Skeletal muscle satellite cell (primary cell): Measurements from ENCODE around the gene VPS41.

Experiments used
- H3K27me3 ChIP-seq: 2 replicates; pipeline ENCODE4 v1.7.0; 2013; ENCODE audit warnings: low read length; ENCODE audit not compliant: control insufficient read depth, insufficient read depth
- H3K36me3 ChIP-seq: 2 replicates; pipeline ENCODE4 v1.7.0; 2013; ENCODE audit warnings: mild to moderate bottlenecking, control low read depth, low read length; ENCODE audit not compliant: insufficient read depth
- H3K4me1 ChIP-seq: 2 replicates; pipeline ENCODE4 v1.7.0; 2013; ENCODE audit warnings: low read length; ENCODE audit not compliant: control insufficient read depth, insufficient read depth
- H3K4me2 ChIP-seq: 2 replicates; pipeline ENCODE4 v1.7.0; 2013; ENCODE audit warnings: mild to moderate bottlenecking, low read length
- H3K4me3 ChIP-seq: 2 replicates; pipeline ENCODE4 v1.7.0; 2013; ENCODE audit warnings: low read length
- H3K9ac ChIP-seq: 2 replicates; pipeline ENCODE4 v1.7.0; 2013; ENCODE audit warnings: mild to moderate bottlenecking, low read depth, low read length, moderate library complexity
- H3K9me3 ChIP-seq: replicated peaks from 2 replicates; pipeline ENCODE4 v1.7.0; 2013; ENCODE audit warnings: mild to moderate bottlenecking, control low read depth, low read length

Gene VPS41

GRCh38 chr7:38830826-38831225 is 78.2 kb downstream of the VPS41 start:
- H3K9me3 ChIP-seq = no peaks in the 10 kb centered on the region
- H3K4me2 ChIP-seq = no peak overlapping the region
- H3K27me3 ChIP-seq = no peaks in the 10 kb centered on the region
- H3K4me1 ChIP-seq = no peaks in the 10 kb centered on the region
- H3K36me3 ChIP-seq = no peaks in the 10 kb centered on the region
- H3K9ac ChIP-seq = no peak overlapping the region
- H3K4me3 ChIP-seq = no peak overlapping the region

GRCh38 chr7:38829488-38830165 is 79.4 kb downstream of the VPS41 start:
- no peak overlapping the region for H3K4me3 ChIP-seq
- no peak overlapping the region for H3K9ac ChIP-seq
- no peak overlapping the region for H3K4me2 ChIP-seq
- no peaks in the 10 kb centered on the region for H3K36me3 ChIP-seq
- no peaks in the 10 kb centered on the region for H3K9me3 ChIP-seq
- no peaks in the 10 kb centered on the region for H3K27me3 ChIP-seq
- no peaks in the 10 kb centered on the region for H3K4me1 ChIP-seq

- Histone ChIP-seq H3K4me1 (no peaks in the 10 kb centered on the region), H3K4me2 (no peak overlapping the region), H3K36me3 (no peaks in the 10 kb centered on the region)
Measured at GRCh38 chr7:38828026-38828425, 81.0 kb downstream of the VPS41 start.

GRCh38 chr7:38825721-38826440 is 83.1 kb downstream of the VPS41 start:
- Histone ChIP-seq H3K4me3 (no peak overlapping the region), H3K9ac (no peak overlapping the region), H3K27me3 (no peaks in the 10 kb centered on the region)

More at GRCh38 chr7:38828026-38828425, 81.0 kb downstream of the VPS41 start:
- H3K4me3 ChIP-seq = no peak overlapping the region
- no peak overlapping the region for H3K9ac ChIP-seq
- H3K27me3 ChIP-seq = no peaks in the 10 kb centered on the region
- no peaks in the 10 kb centered on the region for H3K9me3 ChIP-seq

GRCh38 chr7:38824948-38825347 is 84.0 kb downstream of the VPS41 start:
- Histone ChIP-seq H3K4me1 (no peaks in the 10 kb centered on the region), H3K9me3 (no peaks in the 10 kb centered on the region), H3K9ac (no peak overlapping the region), H3K27me3 (no peaks in the 10 kb centered on the region), H3K36me3 (no peaks in the 10 kb centered on the region), H3K4me2 (no peak overlapping the region), H3K4me3 (no peak overlapping the region)

More at GRCh38 chr7:38825721-38826440, 83.1 kb downstream of the VPS41 start:
- H3K36me3 ChIP-seq = no peaks in the 10 kb centered on the region
- H3K4me2 ChIP-seq = no peak overlapping the region
- H3K9me3 ChIP-seq = no peaks in the 10 kb centered on the region
- no peaks in the 10 kb centered on the region for H3K4me1 ChIP-seq

- Histone ChIP-seq H3K36me3 (no peaks in the 10 kb centered on the region), H3K27me3 (no peaks in the 10 kb centered on the region), H3K9ac (no peak overlapping the region), H3K4me2 (no peak overlapping the region), H3K4me1 (no peaks in the 10 kb centered on the region), H3K4me3 (no peak overlapping the region), H3K9me3 (no peaks in the 10 kb centered on the region)
Measured at GRCh38 chr7:38822549-38822948, 86.4 kb downstream of the VPS41 start.

- H3K27me3 ChIP-seq = no peaks in the 10 kb centered on the region
- no peak overlapping the region for H3K9ac ChIP-seq
- H3K4me1 ChIP-seq = no peaks in the 10 kb centered on the region
- H3K4me2 ChIP-seq = no peak overlapping the region
- H3K9me3 ChIP-seq = no peaks in the 10 kb centered on the region
- no peak overlapping the region for H3K4me3 ChIP-seq
- H3K36me3 ChIP-seq = no peaks in the 10 kb centered on the region
Measured at GRCh38 chr7:38820571-38820970, 88.4 kb downstream of the VPS41 start.

- Histone ChIP-seq H3K4me2 (no peak overlapping the region), H3K9ac (no peak overlapping the region), H3K36me3 (no peaks in the 10 kb centered on the region), H3K9me3 (no peaks in the 10 kb centered on the region), H3K4me1 (no peaks in the 10 kb centered on the region), H3K4me3 (no peak overlapping the region), H3K27me3 (no peaks in the 10 kb centered on the region)
Measured at GRCh38 chr7:38819463-38819862, 89.5 kb downstream of the VPS41 start.

GRCh38 chr7:38817526-38817925 is 91.5 kb downstream of the VPS41 start:
- Histone ChIP-seq H3K4me2 (no peak overlapping the region), H3K4me1 (no peaks in the 10 kb centered on the region), H3K4me3 (no peak overlapping the region), H3K27me3 (no peaks in the 10 kb centered on the region), H3K9me3 (no peaks in the 10 kb centered on the region), H3K9ac (no peak overlapping the region), H3K36me3 (no peaks in the 10 kb centered on the region)

- H3K36me3 ChIP-seq = no peaks in the 10 kb centered on the region
- no peak overlapping the region for H3K9ac ChIP-seq
- no peaks in the 10 kb centered on the region for H3K27me3 ChIP-seq
- no peak overlapping the region for H3K4me3 ChIP-seq
- no peaks in the 10 kb centered on the region for H3K4me1 ChIP-seq
- no peaks in the 10 kb centered on the region for H3K9me3 ChIP-seq
- no peak overlapping the region for H3K4me2 ChIP-seq
Measured at GRCh38 chr7:38813768-38814167, 95.2 kb downstream of the VPS41 start.

GRCh38 chr7:38806912-38807311 is 102.1 kb downstream of the VPS41 start:
- no peak overlapping the region for H3K9ac ChIP-seq
- H3K27me3 ChIP-seq = no peaks in the 10 kb centered on the region
- no peak overlapping the region for H3K4me3 ChIP-seq
- no peaks in the 10 kb centered on the region for H3K4me1 ChIP-seq
- H3K4me2 ChIP-seq = no peak overlapping the region
- H3K36me3 ChIP-seq = no peaks in the 10 kb centered on the region
- no peaks in the 10 kb centered on the region for H3K9me3 ChIP-seq

- Histone ChIP-seq H3K36me3 (no peaks in the 10 kb centered on the region), H3K4me3 (no peak overlapping the region), H3K4me2 (no peak overlapping the region), H3K27me3 (no peaks in the 10 kb centered on the region), H3K9me3 (no peaks in the 10 kb centered on the region), H3K9ac (no peak overlapping the region), H3K4me1 (no peaks in the 10 kb centered on the region)
Measured at GRCh38 chr7:38801786-38802185, 107.2 kb downstream of the VPS41 start.
